ENCODE data around the gene SSNA1.

SSNA1 gene

DNA sequence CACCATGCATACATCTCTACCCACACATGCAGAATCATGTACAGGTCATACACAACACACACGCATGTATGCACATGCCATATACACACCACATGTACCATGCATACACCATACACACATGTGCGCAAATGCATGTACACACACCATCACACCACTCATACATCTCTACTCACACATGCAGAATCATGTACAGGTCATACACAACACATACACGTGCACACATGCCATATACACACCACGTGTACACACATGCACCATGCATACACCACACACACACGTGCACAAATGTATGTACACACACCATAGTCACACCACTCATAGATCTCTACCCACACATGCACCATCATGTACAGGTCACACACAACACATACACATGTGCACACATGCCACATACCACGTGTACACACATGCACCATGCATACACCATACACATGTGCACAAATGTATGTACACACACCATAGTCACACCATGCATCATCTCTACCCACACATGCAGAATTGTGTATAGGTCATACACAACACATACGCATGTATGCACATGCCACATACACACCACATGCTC lies 35.6 kb upstream of the SSNA1 start:
- DNase-seq (ENCODE audit: low spot score) = no peak

DNA sequence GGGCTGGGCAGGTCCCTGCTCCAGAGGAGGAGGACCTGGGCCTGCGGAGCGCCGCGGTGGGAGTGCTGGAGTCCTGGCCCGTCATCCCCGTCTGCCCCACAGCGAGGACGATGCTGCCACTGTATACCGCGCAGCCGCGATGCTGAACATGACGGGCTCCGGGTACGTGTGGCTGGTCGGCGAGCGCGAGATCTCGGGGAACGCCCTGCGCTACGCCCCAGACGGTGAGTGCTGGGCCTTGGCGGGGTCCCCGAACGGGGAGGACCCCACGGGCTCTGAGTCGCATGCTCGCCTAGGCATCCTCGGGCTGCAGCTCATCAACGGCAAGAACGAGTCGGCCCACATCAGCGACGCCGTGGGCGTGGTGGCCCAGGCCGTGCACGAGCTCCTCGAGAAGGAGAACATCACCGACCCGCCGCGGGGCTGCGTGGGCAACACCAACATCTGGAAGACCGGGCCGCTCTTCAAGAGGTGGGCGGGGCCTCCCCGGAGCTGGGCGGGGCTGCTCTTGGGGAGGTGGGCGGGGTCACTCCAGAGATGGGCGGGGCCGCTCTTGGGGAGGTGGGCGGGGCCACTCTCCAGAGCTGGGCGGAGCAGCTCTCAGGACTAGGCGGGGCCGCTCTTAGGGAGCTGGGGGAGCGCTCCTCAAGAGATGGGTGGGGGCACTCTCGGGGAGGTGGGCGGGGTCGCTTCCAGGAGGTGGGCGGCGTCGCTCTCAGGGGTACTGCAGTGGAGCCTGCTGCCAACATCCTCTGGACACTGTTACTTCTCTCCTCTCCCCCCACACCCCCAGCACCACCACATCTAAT lies 31.7 kb upstream of the SSNA1 start:
- DNase-seq (ENCODE audit: low spot score) = peak; percentile 90

DNA sequence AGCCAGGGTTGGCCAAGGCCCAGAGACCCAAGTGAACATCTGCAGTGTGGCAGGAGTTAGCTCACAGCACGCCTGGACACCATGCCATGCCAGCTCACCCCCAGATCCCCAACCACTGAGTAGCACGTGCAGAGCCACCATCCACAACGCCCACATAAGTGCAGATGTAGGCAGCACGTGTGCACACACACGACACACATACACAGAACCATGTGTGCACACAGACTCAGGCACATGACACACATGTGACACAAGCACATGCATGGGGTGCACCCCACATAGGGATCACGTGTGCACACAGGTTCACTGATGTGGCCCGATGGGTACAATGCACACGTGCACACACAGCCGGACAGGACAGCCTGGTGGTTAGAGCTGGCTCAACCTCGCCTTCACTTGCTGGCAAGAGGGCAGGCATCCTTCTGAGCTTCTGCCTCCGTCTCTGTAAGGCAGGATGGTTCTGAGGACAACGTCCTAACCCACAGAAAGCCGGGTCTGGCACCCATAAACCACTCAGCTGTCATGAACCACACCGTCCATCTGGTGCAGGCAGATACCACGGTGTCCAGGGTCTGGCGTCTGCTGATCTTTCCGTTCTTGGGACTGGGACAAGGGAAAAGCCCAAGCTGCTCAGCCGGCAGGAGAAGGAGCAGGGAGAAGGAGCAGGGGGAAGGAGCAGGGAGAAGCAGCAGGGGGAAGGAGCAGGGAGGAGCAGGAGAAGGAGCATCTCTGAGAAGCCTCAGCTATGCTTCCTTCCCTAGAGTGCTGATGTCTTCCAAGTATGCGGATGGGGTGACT lies 30.7 kb upstream of the SSNA1 start:
- no peak for DNase-seq (ENCODE audit: low spot score)

DNA sequence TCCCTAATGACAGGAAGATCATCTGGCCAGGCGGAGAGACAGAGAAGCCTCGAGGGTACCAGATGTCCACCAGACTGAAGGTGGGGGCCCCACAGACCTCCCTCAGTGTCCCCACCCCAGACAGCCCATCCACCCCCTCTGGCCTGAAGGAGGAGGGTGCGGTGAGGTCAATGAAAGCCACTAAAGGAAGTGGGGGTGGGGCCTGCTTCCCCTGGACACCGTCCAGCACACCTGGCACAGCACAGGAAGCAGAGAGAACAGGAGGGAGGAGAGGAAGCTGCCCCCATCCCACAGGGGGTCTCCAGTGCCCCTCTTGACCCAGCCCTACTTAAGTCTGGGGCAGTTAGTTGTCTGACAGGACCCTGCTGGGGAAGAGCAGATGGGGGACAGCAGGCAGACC lies 29.9 kb upstream of the SSNA1 start:
- DNase-seq (ENCODE audit: low spot score) = no peak

DNA sequence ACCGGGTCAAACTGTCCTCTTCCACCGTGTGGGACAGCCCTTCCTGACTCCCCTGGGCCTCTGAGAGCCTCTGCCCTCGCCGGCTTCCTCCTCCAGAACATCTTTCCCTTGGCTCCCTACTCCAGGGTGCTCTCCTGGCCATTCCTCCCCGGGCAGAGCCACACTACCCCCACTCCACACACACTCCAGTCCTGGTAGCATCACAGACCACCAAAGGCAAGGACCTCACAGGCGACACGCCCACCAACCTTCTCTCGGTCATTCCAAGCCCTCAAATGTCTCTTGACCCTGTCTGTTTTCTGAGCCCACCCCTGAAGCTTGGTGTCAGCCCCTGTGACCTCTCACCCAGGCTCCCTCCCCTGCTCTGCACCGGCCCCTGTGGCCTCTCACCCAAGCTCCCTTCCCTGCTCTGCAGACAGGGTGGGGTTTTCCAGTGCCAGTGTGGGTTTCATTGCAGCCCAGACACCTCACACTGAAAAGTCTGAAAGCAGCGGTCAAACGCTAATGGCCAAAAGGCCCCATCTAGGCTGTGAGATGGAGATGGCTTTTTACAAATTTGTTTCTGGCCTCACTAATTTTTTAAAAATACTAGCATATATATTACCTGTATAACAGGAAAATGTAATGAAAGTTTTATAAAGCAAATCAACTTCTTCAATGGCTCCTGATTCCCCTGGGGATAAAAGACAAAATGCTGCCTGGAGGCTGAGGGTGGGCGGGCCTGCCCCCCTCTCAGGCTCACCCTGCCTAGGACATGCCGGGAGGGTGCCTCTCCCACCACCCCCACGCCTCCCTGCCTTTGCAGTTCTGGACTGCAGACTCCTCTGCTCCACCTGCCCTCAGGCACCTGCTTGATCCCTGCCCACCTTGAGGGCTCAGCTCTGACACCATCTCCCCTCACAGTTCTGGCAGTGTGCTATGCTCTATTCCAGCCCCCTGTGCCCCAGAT lies 29.1 kb upstream of the SSNA1 start:
- DNase-seq (ENCODE audit: low spot score) = no peak

DNA sequence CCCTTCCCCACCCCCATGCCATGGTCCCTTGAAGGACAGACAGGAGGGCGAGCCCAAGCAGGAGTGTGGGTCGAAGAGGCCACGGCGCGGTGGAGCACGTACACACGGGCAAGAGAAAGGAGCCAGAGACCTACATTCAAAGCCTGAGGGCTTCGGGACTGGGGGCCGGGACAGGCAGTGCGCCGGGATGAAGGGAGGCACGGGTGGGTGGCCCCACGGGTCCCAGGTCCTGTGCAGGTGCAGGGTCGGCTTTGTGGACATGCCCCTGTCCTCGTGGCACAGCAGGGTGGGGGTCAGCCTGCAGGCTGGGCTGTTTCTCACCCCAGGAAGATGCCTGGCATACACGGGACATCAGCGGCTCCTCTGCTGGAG lies 28.4 kb upstream of the SSNA1 start:
- no peak for DNase-seq (ENCODE audit: low spot score)

DNA sequence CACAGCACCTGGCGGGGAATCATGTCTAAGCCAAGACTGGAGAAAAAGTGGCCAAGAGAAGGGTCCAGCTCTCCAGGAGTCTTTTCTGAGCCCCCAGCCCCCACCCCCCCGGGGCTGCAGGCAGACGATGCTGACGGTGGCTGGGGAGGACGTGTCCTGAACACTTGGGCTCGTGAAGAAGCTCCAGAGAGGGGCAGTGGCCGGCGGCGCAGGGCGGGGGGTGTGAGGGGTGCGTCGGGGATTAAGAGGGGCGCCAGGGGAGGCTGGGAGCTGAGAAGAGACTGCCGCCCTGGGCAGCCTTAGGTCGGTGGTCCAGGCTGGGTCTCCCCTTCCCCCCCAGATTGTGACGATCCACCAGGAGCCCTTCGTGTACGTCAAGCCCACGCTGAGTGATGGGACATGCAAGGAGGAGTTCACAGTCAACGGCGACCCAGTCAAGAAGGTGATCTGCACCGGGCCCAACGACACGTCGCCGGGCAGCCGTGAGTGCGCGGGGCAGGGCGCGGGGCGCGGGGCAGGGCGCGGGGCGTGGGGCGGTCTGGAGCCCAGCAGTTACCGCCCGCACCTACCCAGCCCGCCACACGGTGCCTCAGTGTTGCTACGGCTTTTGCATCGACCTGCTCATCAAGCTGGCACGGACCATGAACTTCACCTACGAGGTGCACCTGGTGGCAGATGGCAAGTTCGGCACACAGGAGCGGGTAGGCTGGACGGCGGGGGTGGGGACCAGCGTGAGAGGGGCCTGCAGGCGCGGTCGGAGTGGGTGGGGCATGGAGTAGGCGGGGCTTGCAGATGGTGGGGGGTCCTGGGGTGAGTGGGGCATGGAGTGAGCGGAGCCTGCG lies 27.5 kb upstream of the SSNA1 start:
- DNase-seq (ENCODE audit: low spot score) = no peak

DNA sequence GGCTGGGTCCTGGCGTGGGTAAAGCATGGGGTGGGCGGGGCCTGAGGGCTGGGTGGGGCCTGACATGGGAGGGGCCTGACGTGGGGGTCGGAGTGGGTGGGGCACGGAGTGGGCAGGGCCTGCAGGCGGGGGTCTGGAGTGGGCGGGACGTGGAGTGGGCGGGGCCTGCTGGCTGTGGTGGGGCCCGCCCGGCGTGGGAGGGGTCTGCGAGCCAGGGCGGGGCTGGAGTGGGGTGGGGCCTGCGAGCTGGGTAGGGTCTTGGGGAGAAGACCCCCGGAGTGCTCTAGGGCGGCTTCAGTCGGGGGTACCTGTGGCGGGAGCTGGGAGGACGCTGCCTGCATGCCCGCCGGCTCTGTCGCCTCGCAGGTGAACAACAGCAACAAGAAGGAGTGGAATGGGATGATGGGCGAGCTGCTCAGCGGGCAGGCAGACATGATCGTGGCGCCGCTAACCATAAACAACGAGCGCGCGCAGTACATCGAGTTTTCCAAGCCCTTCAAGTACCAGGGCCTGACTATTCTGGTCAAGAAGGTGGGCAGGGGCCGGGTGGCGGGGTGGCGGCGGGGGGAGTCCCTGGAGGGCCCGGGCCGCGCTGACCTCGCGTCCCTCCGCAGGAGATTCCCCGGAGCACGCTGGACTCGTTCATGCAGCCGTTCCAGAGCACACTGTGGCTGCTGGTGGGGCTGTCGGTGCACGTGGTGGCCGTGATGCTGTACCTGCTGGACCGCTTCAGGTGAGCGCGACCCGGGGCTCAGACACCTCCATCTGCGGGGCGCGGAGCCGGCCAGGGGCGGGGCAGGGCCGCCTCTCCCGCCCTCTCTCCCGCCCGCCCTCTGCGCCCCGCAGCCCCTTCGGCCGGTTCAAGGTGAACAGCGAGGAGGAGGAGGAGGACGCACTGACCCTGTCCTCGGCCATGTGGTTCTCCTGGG lies 26.7 kb upstream of the SSNA1 start:
- DNase-seq (ENCODE audit: low spot score) = no peak

DNA sequence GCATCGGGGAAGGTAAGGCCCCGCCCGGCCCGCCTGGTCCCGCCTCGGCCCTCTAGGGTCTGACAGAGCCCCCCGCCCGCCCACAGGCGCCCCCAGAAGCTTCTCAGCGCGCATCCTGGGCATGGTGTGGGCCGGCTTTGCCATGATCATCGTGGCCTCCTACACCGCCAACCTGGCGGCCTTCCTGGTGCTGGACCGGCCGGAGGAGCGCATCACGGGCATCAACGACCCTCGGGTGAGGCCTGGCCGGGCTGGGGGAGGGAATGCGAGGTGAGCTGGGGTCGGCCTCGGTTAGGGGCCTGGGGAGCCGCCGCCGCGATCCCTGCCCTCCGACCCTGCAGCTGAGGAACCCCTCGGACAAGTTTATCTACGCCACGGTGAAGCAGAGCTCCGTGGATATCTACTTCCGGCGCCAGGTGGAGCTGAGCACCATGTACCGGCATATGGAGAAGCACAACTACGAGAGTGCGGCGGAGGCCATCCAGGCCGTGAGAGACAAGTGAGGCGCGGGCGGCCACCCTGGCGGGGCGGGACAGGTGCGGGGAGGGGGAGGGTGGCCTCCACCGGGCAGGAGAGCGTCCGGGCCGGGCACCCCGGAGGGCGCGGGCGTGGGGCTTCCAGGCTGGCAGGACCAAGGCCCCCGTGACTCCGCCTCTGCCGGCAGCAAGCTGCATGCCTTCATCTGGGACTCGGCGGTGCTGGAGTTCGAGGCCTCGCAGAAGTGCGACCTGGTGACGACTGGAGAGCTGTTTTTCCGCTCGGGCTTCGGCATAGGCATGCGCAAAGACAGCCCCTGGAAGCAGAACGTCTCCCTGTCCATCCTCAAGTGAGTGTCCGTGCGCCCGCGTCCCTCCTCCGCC lies 25.7 kb upstream of the SSNA1 start:
- DNase-seq (ENCODE audit: low spot score) = peak; percentile 48

DNA sequence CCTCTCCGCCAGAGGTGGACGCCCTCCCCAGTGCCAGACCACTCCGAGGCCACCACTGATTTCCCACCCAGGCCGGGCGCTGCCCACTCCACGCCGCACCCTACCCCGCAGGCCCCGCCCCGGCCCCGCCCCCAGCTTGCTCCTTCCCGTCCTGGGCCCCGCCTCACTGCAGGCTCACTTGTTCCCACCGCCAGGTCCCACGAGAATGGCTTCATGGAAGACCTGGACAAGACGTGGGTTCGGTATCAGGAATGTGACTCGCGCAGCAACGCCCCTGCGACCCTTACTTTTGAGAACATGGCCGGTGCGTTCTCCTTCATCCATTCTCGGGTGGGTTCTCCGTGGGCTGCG lies 25.1 kb upstream of the SSNA1 start:
- DNase-seq (ENCODE audit: low spot score) = peak; percentile 47

DNA sequence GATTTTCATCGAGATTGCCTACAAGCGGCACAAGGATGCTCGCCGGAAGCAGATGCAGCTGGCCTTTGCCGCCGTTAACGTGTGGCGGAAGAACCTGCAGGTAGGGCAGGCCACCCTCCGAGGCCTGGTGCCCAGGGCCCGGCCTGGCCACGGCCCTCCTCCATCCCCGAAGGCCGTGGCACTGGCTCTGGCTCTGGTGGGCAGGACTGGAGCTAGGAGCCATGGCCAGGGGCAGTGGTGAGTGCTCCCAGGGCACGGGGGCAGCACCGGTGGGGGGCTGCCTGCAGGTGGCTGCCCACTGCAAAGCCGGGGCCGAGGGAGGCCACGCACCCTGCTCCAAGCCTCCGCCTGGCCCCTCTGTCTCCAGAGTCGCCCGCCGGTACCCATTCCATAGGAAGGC lies 24.7 kb upstream of the SSNA1 start:
- no peak for DNase-seq (ENCODE audit: low spot score)

DNA sequence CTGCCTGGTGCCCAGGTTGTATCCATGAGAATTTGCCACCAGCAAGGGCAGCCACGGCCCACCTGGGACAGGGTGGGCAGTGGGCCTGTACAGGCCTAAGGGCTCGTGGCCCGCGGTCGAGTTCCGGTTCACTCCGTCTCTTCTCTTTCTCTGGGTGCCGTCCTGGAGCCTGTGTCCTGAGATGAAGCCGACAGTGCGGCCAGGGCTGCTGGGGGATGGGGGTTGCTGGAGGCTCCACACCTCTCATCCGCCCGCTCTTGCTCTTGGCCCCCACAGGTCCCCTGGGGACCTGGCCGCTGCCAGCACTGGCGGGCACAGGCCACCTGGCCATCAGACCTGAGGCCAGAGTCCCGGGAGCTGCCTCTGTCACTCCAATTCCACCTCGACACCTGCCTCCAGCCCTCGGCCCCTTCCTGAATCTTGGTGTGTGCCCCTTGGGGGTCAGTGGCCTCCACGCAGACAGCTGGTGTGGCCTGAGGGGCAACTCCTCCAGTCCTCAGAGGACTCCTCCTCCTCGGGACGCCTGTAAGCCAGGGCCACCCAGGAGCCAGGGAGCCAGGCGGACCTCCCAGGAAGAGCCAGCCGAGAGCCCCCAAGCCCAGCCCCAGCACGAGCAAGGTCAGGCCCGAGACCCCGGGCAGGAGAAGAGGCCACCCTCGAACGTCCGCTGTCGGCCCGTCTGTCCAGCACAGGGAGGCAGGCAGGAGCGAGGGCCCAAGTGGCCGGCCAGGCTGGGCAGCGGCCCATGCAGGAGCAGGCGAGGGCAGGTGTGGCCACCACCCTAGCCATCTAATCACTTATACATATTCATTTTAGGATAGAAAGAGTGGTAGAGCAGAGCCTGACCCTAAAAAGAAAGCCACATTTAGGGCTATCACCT lies 23.9 kb upstream of the SSNA1 start:
- no peak for DNase-seq (ENCODE audit: low spot score)

DNA sequence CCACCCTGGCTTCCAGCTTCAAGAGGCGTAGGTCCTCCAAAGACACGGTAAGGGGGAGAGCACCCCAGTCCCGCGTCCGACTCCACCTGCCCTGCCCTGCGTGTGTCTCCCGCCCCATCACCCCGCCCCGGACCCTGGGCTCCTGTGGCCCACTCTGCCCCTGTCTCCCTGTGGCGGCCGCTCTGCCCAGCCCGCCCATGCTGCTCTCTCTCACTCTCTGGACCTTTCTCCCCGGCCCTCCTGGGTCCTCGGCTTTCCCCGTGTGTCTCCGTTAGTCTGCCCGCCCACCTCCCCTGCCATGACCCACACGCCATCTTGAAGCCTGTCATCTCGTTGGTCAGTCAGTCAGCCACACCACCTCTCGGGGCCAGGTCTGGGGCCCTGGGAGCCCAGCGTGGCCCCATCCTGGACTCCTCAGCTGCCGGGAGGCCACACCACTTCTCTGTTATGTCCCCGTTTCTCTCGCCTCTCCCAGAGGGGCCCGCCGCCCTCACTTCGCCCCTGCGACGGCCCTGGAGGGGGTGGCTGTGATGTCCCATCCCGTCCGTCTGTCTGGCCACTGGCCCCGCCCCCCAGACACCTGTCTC lies 23.1 kb upstream of the SSNA1 start:
- no peak for DNase-seq (ENCODE audit: low spot score)

DNA sequence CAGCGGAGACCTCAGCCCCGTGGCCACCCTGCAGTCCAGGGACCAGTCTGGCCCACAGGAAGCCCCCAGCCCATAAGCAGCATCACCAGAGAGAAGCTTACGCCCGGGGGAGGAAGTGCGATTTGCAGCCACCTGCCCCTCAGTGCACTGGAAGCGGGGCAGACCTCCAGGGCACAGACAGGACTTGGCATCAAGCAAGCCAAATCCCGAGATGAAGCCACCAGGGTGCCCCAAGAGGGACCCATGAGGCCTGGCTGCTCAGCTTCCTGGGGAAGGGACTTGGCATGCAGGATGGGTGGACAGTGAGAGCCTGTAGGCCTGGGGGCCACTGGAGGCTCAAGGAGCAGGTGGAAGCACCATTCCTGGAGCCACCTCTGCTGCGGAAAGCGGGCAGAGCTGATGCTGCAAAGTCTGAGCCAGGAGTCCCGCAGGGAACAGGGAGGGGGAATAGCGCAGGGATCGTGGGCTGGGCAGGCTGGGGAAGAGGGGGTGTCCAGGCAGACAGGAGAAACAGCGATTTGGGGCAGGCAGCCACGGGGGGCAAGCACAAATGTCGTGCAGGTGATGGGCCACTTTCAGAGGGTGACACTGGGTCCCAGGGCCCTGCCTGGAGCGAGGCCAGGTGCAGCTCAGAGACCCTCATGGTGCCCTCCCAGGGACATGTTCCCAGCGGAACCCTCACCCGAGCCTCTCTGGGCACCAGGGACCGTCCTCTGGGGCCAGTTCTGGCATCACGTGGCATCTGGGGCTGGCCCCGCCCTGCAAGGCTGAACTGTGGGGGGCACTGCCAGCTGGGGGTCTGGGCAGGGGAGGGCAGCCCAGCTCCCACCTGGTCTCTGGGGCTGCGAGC lies 21.9 kb upstream of the SSNA1 start:
- no peak for DNase-seq (ENCODE audit: low spot score)

DNA sequence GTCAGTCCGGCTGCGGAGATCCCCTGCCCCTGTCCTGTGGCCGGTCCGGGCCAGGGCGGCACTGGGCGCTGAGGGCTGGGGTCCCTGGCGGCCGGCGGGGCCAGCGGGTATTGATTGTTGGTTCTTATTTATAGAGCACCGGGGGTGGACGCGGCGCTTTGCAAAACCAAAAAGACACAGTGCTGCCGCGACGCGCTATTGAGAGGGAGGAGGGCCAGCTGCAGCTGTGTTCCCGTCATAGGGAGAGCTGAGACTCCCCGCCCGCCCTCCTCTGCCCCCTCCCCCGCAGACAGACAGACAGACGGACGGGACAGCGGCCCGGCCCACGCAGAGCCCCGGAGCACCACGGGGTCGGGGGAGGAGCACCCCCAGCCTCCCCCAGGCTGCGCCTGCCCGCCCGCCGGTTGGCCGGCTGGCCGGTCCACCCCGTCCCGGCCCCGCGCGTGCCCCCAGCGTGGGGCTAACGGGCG lies 21.2 kb upstream of the SSNA1 start:
- DNase-seq (ENCODE audit: low spot score) = no peak

DNA sequence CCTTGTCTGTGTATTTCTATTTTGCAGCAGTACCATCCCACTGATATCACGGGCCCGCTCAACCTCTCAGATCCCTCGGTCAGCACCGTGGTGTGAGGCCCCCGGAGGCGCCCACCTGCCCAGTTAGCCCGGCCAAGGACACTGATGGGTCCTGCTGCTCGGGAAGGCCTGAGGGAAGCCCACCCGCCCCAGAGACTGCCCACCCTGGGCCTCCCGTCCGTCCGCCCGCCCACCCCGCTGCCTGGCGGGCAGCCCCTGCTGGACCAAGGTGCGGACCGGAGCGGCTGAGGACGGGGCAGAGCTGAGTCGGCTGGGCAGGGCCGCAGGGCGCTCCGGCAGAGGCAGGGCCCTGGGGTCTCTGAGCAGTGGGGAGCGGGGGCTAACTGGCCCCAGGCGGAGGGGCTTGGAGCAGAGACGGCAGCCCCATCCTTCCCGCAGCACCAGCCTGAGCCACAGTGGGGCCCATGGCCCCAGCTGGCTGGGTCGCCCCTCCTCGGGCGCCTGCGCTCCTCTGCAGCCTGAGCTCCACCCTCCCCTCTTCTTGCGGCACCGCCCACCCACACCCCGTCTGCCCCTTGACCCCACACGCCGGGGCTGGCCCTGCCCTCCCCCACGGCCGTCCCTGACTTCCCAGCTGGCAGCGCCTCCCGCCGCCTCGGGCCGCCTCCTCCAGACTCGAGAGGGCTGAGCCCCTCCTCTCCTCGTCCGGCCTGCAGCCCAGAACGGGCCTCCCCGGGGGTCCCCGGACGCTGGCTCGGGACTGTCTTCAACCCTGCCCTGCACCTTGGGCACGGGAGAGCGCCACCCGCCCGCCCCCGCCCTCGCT lies 20.5 kb upstream of the SSNA1 start:
- DNase-seq (ENCODE audit: low spot score) = no peak

Data from GM03348 (cell line).